GM13976 (cell line): Measurements from ENCODE around the gene SPINK1.
"Not testable (repeated sequence)": the region's sequence is repeated elsewhere in the genome, so short reads cannot be mapped to it uniquely, and the experiment has no call there.

Experiments
- DNase-seq: peaks from one replicate; pipeline ENCODE4 v3.0.0; 2012; ENCODE audit warnings: low spot score
- in situ Hi-C: fragments of 300-500 bp; cut with MboI; formaldehyde crosslinking; loops from one replicate; pipeline ENCODE4 v1.12.0; 2022; ENCODE audit warnings: low sequenced_read_pairs, mixed read lengths, inconsistent platforms; ENCODE audit not compliant: unreplicated experiment
- TF ChIP-seq, protein P1 (sequence below): IDR thresholded peaks from 2 replicates; pipeline ENCODE4 v1.5.1; 2012; ENCODE audit warnings: borderline replicate concordance, mild to moderate bottlenecking; ENCODE audit not compliant: insufficient read depth; ENCODE audit errors: extremely low read depth, missing control alignments, control extremely low read depth

The SPINK1 gene

DNA sequence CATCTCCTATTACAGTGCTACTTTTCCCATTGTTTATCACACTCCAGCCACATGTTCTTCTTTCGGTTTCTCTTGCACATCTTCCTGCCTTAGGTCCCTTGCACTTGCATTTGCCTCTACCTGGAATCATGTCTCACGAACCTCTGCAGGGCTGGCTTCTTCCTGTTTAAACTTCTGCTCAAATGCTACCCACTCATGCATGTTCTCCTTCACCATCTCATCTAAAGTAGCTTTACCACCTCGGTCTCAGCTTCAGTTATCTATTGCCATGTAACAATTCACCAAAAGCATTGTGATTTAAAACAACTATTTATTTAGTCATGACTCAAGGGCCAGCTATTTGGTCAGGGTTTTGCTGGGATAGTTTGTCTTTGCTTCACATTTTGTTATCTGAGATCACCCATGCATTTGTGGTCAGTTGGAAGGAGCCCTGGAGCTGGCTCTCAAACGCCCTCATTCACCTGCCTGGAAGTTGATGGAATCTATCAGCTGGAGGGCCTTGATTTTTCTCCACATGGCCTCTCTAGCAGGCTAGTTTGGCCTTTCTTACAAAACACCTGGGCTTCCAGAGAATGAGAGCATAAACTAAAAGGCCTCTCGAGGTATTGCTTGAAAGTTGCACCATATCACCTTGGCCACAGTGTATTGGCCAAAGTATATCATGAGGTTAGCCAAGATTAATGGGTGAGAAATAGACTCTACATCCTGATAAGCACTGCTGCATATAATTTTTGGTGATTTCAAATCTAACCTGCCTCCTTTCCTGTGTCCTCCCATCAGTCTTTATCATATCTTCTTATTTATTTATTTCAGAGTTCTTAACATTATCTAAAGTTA, 21.4 kb downstream of the SPINK1 start:
- TF ChIP-seq, protein P1, sequence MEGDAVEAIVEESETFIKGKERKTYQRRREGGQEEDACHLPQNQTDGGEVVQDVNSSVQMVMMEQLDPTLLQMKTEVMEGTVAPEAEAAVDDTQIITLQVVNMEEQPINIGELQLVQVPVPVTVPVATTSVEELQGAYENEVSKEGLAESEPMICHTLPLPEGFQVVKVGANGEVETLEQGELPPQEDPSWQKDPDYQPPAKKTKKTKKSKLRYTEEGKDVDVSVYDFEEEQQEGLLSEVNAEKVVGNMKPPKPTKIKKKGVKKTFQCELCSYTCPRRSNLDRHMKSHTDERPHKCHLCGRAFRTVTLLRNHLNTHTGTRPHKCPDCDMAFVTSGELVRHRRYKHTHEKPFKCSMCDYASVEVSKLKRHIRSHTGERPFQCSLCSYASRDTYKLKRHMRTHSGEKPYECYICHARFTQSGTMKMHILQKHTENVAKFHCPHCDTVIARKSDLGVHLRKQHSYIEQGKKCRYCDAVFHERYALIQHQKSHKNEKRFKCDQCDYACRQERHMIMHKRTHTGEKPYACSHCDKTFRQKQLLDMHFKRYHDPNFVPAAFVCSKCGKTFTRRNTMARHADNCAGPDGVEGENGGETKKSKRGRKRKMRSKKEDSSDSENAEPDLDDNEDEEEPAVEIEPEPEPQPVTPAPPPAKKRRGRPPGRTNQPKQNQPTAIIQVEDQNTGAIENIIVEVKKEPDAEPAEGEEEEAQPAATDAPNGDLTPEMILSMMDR = no peak
- in situ Hi-C loops = no loop called here
- no peak for DNase-seq

- no peak for DNase-seq
- in situ Hi-C loops = no loop called here
- TF ChIP-seq, protein P1 = no peak
These were observed 26.4 kb downstream of the SPINK1 start for GRCh38 chr5:147805030-147805454.

DNA sequence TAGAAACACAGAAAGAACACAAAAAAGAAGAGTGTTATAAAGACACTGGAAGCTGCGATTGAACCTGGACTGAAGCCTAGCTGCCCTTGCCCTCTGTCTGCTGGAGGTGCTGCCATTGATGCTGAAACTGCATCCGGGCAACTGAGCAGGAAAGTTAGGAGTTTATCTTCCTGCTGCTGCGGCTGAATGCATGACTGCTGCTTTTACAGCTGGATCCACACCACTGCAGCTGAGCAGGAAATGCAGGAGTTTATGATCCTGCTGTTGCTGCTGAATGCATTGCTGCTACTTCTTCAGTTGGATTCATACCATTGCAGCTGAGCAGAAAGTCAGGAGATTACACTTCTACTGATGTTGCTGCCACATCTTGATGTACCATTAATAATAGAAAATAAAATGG, 27.1 kb downstream of the SPINK1 start:
- in situ Hi-C loops = no loop called here
- DNase-seq = no peak
- TF ChIP-seq, protein P1 = no peak

DNA sequence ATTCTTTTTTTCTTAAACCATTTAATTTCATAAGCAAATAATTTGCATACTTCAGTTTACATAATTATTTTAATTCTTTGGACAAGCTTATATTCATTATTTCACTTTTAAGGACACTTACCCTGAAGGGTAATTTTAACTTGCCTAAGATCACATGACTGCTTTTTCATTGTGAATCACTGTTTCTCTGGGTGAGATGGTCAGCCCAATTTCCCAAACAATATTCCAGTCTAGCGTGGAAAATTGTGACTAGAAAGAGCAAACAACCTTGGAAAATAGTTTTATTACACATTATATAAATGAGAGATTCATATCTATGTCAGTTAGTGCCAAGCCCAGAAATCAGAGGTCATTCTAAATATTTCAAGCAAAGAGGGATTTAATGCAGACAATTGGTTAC, 27.5 kb downstream of the SPINK1 start:
- in situ Hi-C loops = no loop called here
- TF ChIP-seq, protein P1 = no peak
- no peak for DNase-seq

DNA sequence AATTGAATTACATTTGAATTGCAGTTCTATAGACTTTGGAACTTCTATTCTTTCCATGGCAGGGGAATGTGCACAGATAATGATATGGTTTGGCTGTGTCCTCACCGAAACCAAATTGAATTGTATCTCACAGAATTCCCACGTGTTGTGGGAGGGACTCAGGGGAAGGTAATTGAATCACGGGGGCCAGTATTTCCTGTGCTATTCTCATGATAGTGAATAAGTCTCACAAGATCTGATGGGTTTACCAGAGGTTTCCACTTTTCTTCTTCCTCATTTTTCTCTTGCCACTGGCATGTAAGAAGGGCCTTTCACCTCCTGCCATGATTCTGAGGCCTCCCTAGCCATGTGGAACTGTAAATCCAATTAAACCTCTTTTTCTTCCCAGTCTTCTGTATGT, 28.3 kb downstream of the SPINK1 start:
- DNase-seq, in situ Hi-C loops: not testable (repeated sequence)

GRCh38 chr5:147801461-147801860, 30.0 kb downstream of the SPINK1 start:
- TF ChIP-seq, protein P1 = no peak
- DNase-seq = no peak
- in situ Hi-C loops = no loop called here

GRCh38 chr5:147800491-147800890, 31.0 kb downstream of the SPINK1 start:
- TF ChIP-seq, protein P1 = no peak
- in situ Hi-C loops = no loop called here

More at GRCh38 chr5:147800491-147800890, 31.0 kb downstream of the SPINK1 start:
- DNase-seq = no peak
